HG02870 (cell line): ENCODE results near the gene CRABP1.

ENCODE experiments used
- ATAC-seq: cut with Tn5 transposase; IDR thresholded peaks from one replicate; pipeline ENCODE4 v1.9.1; 2021; ENCODE audit warnings: mild to moderate bottlenecking, moderate library complexity; ENCODE audit not compliant: unreplicated experiment

The CRABP1 gene

GRCh38 chr15:78316283-78317083 is 23.7 kb upstream of the CRABP1 start:
- no peak for ATAC-seq

DNA sequence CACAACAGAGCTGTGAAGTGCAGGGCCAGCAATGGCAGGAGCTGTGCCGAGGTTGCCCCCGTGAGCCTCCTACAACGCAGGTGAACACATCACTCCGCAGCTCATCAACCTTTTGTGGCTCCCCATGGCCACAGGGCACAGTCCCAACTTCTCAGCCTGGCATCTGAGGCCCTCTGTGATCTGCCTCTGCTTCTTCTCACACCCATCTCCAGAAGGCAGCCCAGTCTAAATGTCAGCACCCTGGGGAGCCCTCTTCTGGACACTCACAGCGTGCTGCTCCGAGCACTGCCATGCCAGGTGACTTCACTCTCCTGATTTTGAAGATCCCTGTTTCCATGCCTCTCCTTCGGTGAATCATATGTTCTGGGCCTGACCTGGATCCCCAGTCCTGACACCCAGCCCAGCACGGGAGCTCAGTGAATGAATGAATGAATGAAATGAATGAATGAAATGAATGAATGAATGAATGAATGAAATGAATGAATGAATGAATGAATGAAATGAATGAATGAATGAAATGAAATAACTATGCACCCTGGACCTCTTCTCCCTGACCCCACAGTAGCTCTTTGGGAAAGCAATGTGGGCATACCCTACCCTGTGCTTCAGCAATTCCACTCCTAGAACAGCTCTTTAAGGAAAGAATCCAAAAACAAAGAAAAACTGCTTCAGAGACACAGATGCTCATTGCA is 22.9 kb upstream of the CRABP1 start:
- ATAC-seq = no peak

DNA sequence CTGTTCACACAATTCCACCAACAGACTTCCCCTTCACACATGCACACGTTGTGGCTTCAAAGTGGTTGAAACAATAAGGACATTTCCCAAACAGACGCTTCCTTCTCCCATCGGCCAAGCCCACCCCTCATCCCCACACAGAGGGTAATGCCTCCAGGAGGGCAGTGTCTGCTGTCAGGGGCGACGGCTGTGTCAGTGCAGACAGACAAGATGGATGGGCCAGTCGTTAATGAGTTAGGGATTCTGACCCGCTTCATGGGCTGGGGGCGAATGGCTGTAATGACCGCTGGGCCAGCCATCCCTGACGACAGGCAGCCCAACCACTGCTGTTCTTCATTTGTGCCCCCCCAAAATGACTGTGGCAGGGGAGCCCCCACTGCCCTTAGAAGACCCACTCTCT is 20.6 kb upstream of the CRABP1 start:
- no peak for ATAC-seq

GRCh38 chr15:78320183-78320582 is 20.0 kb upstream of the CRABP1 start:
- no peak for ATAC-seq

DNA sequence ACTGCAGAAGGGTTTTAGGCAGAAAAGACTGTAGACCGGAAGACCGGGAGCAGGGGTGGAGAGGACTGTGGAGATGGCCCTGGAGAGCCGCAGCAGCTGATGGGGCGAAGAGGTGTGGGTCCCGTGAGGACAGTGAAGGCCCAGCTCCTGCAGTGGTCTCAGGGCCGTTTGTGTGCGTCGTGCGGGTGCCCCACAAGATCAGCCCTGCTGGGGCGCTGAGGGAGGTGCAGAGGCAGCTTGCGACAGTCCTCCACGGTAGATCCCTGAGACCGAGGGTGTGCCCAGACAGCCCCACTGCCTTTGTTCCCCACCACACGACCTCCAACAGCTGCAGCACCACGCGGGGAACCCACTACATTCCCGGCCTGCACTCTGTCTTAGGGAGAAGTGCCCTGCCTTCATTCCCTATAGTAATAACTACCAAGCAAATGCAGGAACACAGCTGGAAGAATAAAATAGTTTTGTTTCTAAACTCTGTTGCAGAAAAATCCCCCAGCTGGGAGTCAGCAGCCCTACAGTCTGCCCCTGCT is 19.0 kb upstream of the CRABP1 start:
- ATAC-seq = no peak

DNA sequence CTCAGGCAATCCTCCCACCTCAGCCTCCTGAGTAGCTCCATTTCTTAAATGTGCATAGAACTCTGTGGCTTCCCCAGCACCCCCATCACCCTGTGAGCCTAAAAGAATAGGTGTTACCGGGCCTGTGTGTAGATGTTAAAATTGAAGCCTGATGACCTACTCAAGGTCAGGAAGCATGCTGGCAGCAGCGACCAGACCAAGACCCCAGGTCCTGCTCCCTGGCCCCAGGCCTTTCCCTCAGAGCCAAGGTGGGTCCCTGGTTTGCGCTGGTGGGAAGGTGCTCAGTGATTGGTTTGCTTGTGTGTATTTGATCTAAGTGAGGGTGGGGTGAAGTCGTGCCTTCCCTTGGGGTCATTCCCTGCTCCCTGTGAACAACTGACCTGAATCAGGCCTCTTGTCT is 18.4 kb upstream of the CRABP1 start:
- ATAC-seq = no peak

GRCh38 chr15:78322243-78322642 is 17.9 kb upstream of the CRABP1 start:
- no peak for ATAC-seq

- no peak for ATAC-seq
Observed at GRCh38 chr15:78322724-78323521, 17.2 kb upstream of the CRABP1 start.

DNA sequence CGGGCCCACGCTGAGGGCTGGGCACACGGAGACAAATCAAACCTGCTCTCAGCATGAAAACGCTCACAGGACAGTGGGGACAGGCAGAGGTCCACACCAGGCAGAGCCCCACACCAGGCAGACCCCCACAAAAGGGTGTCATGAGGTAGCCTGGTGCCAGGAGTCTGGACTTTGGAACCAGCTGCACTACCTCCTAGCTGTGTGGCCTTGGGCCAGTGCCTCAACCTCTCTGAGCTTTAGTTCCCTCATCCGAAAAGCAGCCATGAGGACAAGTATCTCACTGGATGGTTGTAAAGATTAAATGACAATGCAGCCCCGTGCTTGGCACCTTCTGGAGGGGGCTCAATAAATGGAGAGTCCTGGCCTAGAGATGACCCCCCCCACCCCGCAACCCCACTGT is 16.5 kb upstream of the CRABP1 start:
- no peak for ATAC-seq

- ATAC-seq = no peak
Observed at GRCh38 chr15:78324144-78324543, 16.0 kb upstream of the CRABP1 start.

DNA sequence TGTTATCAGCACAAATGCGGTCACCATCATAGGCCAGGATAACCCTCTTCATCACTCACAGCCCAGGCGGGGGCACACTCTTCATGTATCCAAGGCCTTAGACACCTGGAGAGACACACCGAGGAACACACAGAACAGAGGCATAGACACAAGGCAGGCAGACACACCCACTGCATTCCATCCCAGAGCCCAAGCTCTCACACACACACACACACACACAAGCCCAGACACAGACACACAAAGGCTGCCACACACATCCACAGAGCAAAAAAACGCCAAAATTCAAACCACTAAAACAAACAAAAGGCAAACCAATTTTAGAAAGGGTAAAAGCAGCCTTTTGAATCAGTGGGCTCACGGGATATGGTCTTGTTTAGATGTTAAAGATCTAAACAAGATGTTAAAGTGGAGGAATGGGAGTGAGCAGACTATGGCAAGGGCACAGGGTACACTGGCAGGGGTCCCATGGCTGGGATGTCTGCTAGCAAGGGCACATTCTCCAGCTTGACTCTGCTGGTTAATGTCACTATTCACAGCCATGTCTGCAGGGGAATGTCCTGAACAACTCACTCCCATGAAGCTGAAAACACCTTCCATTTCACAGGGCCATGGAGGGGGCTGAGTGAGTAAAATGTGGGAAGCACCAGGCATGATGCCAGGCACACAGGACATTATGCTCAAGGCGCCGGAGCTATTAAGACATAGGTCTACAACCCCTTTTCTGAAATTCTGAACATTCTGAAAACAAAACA is 14.9 kb upstream of the CRABP1 start:
- no peak for ATAC-seq

GRCh38 chr15:78327466-78327865 is 12.7 kb upstream of the CRABP1 start:
- ATAC-seq = no peak

DNA sequence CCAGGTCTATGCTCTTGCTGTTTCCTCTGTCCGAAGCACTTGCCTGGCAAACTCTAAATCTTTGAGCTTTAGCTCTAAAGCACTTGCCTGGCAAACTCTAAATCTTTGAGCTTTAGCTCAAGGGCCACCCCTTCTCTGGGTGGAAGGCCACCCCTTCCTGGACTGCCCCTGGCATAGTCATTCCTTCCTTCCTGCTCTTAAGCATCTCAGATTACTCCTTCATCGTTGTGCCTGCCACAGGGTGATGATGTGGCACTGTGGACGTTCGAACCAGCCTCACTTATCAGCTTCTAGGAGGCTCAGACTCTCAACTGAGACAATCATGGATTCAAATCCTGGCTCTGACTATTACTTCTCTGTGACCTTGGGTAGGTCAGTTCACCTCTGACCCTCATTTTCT is 10.5 kb upstream of the CRABP1 start:
- ATAC-seq = no peak

DNA sequence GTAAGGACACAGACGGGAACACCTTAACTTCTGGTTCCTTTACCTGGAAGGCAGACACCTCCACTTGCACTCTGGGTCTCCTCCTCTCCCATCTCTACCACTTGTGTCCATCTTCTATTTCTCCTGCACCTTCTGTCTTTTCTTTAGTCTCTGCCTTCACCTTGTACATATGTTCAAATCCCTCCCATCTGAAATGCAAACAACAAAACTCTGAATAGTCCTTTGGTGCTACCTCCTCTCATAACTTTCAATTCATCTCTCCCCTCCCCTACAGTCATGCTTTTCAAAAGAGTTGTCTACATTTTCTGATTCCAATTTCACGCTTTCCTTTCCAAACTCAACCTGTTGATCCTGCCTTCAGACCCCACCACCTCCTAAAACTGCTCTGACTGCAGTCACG is 5.3 kb upstream of the CRABP1 start:
- ATAC-seq = no peak

- ATAC-seq = no peak
Observed at GRCh38 chr15:78335985-78336384, 4.2 kb upstream of the CRABP1 start.

- no peak for ATAC-seq
Observed at GRCh38 chr15:78338781-78339180, 1.4 kb upstream of the CRABP1 start.

DNA sequence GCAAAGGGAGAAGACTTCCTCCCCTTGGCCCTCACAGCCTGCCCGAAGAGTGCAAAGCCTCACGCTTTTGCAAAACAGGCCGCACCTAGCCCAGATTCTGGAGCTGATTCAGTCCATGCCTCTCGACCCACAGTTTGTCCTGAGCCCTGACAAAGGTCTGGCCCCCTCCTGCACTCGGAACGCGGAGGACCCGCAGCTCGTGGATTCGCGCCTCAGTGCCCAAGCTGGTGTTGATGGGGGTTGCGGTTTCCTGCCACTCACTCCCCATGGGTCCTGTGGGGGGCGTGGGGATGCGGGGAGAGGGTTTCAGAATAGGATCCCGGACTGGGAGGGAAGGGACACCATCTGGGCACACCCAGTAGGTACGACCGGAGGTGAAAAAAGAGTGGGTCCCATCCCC is 594 bp upstream of the CRABP1 start:
- ATAC-seq = no peak

- ATAC-seq = no peak
Observed at GRCh38 chr15:78341057-78341987, 1.2 kb downstream of the CRABP1 start.

DNA sequence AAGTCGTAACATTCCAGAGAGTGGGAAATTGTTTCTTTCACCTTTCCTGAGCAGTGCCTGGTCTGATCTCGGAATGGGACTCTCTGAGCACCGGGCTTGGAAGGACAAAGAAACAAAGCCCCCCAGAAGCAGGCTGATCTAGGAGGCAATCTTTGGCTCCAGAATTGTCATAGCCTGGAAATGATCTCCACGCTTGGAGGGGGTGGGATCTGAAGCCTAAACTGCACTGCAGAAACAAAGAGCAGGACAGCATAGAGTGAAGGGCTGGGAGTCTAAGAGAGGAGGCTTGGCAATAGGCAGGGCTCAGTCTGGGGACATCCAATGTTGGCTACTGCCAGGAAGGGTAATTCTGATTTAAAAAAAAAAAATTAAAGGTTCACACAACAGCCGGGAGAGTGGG is 1.9 kb downstream of the CRABP1 start:
- no peak for ATAC-seq
